GM19372 (cell line): ENCODE results near the gene ACO2.
A peak's percentile ranks its signal among the peaks of the same experiment; 100 is the strongest.
"Not testable (repeated sequence)": the region's sequence is repeated elsewhere in the genome, so short reads cannot be mapped to it uniquely, and the experiment has no call there.

Experiments
- ATAC-seq: cut with Tn5 transposase; IDR thresholded peaks from one replicate; pipeline ENCODE4 v1.9.1; 2021; ENCODE audit warnings: mild to moderate bottlenecking, low read depth, moderate library complexity; ENCODE audit not compliant: unreplicated experiment

The ACO2 gene

GRCh38 chr22:41468381-41469217, at the start of gene ACO2, which contains the start of gene PHF5A:
Gene ACO2, plus strand, starts transcription at chr22:41469117. Its CDS starts 30 bp downstream, at chr22:41469147.
Gene PHF5A, minus strand, starts transcription at chr22:41468692. Its CDS starts 39 bp downstream, at chr22:41468653.
- ATAC-seq, result peak; percentile 93

DNA sequence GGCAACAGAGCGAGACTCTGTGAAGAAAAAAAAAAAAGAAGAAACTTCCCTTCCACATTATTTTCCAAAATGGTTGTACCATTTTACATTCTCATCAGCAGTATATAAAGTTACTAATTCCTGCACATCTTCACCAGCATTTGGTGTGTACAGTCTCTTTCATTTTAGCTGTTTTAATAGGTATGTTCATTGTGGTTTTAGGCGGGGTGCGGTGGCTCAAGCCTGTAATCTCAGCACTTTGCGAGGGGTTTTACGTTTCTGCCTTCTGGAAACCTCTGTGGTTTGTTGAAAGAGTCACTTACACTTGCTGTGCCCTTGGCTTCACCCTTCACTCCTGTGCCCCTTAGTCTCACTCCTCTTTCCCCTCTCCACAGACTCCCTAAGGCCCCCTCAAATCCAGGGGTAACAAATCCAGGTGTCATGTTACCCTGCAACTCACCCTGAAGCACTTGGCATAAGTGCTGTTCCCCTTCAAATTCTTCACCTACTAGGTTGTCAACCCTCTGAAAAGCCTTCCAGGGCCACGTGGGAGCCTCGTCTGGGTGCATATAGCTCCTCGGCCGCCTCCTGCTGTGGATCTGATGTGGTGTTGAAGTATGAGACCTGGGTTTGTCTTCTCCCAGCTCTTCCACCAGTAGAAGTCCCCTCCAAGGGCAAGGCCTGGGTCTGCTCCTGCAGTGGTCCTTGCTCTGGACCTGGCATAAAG, 43.1 kb upstream of the ACO2 start:
- ATAC-seq, result no peak

DNA sequence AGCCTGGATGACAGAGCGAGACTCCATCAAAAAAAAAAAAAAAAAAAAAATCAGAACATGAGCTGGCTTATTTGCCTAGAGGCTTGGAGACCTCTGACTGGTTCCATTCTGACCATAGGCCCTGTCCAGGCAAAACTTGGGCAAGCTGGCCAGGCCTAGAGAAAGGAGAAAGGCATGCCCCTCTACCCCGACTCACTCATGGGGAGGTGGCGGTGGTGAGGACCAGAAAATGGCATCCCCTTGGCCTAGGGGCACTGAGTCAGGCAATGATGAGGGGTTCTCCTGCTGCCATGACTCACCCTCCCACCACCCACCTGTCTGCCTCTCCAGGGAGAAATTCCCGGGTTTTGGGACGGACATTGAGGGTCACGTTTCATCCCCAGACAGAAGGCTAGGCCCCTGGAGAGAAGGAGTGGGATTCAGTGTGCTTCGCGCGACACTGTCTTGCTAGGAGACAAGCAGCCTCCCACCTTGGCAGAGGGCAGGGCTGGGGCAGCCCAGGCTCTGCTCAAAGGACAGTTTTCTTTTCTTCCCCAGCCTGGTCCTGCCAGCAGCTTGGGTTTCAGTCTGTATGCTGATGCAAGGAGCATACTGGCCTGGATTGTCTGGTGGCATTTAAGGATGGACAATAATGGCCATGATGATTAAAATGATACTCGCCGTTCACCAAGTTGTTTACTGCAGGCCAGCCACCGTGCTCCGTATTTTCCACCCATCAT, 39.5 kb upstream of the ACO2 start:
- ATAC-seq, result no peak

DNA sequence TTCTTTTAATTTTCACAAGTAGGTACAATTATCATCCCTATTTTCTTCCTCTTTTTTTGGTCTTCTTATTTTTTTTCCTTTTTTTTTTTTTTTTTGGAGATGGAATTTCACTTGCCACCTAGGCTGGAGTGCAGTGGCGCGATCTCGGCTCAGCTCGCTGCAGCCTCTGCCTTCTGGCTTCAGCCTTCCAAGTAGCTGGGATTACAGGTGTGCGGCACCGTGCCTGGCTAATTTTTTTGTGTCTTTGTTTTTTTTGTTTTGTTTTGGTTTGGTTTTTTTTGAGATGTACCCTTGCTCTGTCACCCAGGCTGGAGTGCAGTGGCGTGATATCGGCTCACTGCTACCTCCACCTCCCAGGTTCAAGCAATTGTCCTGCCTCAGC, 39.0 kb upstream of the ACO2 start:
- no peak for ATAC-seq

DNA sequence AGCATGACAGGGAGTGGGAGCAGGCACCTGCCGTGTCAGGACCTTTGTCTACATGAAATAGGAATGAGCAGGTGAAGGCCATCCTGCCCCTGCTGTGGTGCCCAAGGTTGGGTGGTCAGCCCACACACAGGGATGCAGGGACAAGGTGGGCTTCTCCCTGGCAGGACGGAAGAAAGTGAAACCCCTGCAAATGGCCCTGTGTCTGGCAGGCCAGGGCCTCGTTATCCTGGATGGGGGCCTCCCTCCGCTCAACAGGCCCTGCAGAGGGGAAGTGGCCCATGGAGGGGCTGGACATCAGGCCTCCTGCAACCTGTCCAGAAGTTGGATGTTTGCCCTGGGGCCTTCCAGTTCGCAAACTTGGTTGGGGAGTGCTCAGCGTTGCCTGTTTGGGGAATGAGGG, 37.3 kb upstream of the ACO2 start:
- ATAC-seq, result no peak

DNA sequence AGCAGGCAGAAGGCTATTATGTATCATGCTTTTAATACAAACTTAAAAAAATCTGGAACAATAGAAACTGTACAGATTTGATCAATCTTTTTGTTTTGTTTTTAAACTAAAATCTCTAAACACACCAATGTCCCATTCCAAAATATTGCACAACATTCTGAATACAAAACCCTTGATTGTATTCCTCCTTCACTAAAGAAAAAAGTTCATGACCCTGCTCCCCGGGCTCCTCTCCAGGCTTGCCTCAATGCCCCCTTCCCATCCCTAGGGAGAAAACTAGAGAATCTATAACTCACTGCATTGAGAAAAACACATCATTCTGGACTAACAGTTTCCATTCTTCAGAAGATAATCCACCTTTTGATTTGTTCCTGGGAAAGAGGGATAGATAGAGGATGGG, 35.4 kb upstream of the ACO2 start:
- not testable (repeated sequence) for ATAC-seq

GRCh38 chr22:41434361-41435003, 34.4 kb upstream of the ACO2 start:
- ATAC-seq, result not testable (repeated sequence)

- no peak for ATAC-seq
Observed at GRCh38 chr22:41435560-41435959, 33.4 kb upstream of the ACO2 start.

DNA sequence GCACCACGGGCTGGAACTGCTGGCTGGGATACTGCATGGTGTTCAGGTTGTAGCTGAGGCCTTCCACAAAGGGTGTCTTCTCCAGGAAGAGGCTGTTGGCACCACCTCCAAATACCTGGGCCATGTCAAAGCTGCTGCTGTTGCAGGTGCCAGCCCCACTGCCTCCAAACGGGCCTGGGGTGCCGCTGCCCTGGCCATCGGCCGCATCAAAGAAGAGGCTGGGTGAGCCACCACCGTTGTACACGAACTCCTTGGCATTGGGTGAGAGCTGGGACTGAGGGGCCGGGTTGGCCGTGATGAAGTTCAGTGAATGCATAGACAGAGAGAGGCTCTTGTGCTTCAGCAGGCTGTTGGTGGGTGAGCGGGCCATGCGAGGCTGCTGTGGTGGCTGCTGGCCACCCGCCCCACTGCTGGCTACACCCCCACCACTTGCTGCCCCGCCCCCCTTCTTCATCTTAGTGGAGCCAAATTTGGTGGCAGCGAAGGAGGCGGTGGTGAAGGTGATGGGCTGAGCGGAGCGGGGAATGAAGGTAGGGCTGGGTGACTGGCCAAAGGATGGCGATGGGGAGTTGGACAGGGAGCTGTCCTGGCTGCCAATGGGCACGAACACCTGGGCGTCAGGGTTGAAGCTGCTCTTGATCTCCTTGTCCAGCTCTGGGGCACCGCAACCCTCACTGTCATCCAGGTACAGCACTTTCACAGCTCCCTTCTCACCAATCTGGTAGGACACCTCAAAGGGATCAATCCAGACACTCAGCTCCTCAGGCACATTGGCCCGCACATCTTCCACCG, 32.4 kb upstream of the ACO2 start:
- no peak for ATAC-seq

DNA sequence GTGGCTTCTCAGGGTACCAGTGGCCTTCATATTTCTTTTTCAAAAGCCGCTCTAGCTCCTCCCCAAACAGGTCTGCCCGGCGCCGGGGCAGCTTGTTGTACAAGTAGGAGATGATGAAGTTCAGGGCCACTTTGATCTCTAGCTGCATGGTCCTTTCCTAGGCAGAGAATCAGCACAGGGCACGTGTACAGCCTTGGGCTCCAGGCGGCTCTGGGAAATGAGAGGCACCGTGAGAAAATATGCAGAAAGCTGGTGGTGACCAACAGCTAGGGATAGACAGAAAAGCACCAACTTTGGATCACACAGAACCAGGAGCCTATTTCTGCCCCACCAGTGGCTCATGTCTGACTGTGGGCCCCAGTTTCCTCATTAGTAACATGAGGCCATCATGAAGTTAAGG, 31.7 kb upstream of the ACO2 start:
- no peak for ATAC-seq

GRCh38 chr22:41440511-41440910, 28.4 kb upstream of the ACO2 start:
- not testable (repeated sequence) for ATAC-seq

DNA sequence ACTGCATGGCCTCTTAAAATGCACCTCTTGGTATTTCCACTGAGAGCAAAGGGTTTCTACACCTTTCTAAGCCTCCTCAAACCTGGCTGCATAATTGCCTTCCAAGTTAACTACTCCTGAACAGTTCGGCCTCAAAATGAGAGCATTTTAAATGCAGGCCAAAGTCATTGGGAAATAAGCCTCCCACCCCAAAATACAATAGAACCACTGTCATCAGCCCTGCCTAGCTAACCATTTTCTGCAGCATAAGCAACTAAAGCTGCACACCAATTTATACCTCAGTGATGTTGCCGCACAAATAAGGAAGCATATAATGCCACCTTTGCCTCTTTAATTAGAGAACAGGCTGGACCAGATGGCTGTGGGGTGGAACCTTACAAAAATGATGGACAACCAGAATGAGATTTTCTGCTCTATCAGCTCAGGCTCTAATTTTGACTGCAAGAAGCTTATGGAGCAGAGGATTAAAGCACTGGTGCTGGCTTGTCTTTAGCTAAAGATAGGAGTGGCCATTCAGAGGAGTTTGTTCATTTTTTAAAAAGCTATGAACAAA, 26.6 kb upstream of the ACO2 start:
- ATAC-seq, result no peak

DNA sequence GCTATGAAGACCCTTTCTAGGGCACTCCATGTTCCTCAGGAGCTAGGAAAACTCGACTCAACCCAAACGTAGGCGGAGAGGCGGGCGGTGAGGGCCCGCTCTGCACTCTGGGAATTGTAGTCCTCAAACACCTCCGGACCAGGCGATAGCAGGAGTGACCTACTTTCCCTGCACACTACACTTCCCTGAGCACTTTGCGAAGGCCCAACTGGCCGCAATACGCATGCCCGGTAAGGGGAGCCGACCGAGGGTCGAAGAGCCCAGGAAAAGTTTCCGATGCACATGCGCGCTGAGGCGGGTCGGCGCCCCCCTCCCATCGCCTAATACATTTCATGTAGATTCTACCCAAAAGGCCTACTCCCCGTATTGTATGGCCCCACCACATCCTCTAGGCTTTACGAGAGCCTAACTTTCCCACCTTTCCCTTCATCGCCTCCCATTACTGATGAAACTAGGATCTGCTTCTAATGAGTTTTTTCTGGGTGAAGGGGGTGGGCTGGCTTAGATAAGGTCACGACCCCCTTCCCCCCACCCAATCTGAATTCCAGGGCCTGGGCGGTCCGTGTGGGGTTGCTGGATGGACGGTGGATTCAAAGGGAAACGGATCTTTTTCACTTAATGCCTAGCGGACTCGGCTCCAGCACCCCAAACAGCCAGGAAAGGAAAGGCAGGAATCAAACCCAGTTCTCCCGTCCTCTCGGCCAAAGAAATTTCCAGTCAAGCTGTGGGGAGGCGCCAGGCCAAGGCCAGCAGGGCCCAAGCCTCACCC, 24.4 kb upstream of the ACO2 start:
- ATAC-seq, result peak; percentile 43

DNA sequence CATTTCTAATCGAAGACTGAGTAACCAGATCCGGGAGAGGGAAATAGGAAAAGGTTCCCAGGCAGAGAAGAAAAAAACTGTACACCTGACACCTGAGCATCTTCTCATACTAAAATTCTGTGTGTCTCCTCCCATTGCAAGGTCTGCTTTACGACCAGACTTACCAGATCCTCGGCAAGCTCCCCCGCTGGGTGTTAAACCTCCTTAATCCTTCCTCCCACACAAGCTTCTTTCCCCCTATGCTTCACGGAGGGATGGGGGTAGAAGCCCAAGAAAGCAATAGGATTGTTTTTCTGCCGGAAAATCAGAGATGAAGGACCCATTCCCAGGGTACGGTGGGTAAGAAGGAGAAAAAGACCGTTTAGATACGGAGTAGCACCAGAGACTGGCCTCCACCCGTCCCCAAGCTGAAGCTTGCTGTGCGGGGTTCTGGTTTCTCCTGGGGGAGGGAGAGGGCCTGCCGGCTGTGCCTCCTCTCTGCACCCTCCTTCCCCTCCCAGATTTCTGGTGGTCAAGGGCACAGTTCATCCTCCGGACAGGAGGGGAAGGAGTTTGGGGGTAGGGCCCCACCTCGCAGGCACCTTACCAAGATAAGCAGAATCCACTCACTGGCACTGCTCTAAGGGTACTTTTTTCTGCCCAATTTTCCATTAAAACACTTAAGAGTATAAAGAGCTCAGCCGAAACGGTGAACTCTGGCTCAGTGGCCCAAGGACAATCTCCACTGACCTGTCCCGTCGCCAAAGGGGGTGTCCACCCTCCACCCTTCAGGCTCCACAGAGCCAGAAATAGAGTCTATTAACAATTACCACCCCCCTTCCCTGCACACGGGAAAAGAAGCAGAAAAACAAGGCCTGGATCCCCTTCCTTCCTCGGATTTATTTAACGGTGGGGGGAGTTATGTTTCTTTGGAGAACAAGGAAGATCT, 23.5 kb upstream of the ACO2 start:
- no peak for ATAC-seq

DNA sequence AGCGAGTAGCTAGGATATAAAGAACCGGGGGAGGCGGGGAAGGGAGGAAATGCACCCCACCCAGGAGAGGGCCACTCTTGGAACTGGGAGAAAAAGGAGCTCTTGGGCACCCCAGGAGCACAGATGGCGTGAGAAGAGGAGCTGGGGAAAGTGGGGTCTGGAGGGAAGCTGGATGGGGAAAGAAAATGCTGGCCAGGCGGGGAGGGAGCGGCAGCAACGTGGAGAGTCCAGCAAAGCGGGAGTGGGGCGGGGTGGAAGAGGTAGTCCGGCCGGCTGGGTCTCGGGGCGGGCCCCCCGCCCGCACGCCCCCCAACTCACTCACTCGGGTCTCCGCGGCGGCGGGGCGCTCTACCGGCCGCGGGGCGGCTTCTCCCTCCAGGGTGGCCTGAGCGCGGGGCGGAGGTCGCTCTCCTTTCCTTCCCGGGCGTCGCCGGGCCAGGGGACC, 22.8 kb upstream of the ACO2 start:
- no peak for ATAC-seq

DNA sequence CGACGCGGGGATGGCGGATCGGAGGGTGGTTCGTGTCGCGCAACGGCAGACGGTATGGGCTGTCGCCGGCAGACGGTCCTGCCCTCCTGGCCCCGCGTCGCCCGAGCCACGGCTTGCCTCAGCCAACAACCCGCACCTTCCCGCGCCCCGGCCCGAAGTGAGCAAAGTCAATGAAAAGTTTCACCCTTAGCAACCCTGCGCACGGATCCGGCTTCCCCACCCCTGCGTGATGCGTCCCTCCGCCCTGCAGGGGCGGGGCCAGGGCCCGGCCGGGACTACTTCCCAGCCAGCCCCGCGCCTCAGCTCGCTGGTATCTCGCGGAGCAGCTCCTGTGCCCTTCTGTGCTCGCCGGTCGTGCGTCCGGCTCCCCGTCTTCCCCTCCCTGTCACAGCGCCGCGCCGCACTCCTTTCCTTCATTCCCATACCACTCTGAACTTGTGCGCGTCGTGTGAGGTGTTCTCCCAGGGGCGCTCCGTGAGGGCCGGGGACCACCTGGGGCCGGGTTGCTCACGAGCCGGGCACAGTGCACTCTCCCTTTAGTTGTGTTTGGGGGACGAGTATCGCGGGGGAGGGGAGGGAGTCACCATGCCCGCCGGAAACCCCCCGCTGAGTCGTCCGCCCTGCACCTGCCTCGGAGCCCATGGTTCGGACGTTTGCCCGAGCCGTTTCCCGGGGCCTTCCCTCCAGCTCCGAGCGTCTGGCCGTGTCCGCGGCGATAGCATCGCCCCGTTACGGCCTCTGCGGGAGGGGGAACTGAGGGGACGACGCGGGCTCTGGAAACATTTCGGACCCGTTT, 22.1 kb upstream of the ACO2 start, which contains the start of gene TOB2:
Gene TOB2 (minus strand): TSS at position 163 of the 796 bp plus-strand sequence. CDS start 9,456 bp downstream, outside the sequence.
- peak; percentile 37 for ATAC-seq
